Type B pancreatic cell (in vitro differentiated cells): ENCODE results near the gene RPTOR. TPM values are rescaled to one million over a fixed set of nuclear protein-coding genes. Genes with fewer than 3 reads are reported as not detected.

ENCODE experiments used
- DNase-seq: peaks from one replicate; pipeline ENCODE4 v3.0.0; 2021; ENCODE audit warnings: mixed read lengths; ENCODE audit not compliant: unreplicated experiment; ENCODE audit errors: extremely low spot score
- H3K27ac Mint-ChIP-seq: 2 replicates; pipeline ENCODE4 v1.8.0; 2021; ENCODE audit warnings: mild to moderate bottlenecking, mixed read lengths
- H3K27me3 Mint-ChIP-seq: 2 replicates; pipeline ENCODE4 v1.8.0; 2021; ENCODE audit warnings: mixed read lengths
- H3K36me3 Mint-ChIP-seq: 2 replicates; pipeline ENCODE4 v1.8.0; 2021; ENCODE audit warnings: mixed read lengths
- H3K4me1 Mint-ChIP-seq: one replicate; pipeline ENCODE4 v1.8.0; 2021; ENCODE audit warnings: mixed read lengths; ENCODE audit not compliant: unreplicated experiment
- H3K4me3 Mint-ChIP-seq: 2 replicates; pipeline ENCODE4 v1.8.0; 2021; ENCODE audit warnings: mild to moderate bottlenecking, mixed read lengths
- H3K9me3 Mint-ChIP-seq: 2 replicates; pipeline ENCODE4 v1.8.0; 2021; ENCODE audit warnings: mixed read lengths
- total RNA-seq: library from RNA; stranded (reverse); gene quantifications from 2 replicates; pipeline ENCODE4 v1.2.1, GENCODE V29; 2021; ENCODE audit warnings: low replicate concordance
- TF ChIP-seq, protein P1 (sequence below): fragments of 200-600 bp; sonication (generic); conservative IDR thresholded peaks from 2 replicates; pipeline ENCODE4 v1.5.0; 2021; ENCODE audit warnings: antibody characterized with exemption, mild to moderate bottlenecking

The RPTOR gene
- total RNA-seq, 1 donor from 2014 or later = 39.8 TPM

DNA sequence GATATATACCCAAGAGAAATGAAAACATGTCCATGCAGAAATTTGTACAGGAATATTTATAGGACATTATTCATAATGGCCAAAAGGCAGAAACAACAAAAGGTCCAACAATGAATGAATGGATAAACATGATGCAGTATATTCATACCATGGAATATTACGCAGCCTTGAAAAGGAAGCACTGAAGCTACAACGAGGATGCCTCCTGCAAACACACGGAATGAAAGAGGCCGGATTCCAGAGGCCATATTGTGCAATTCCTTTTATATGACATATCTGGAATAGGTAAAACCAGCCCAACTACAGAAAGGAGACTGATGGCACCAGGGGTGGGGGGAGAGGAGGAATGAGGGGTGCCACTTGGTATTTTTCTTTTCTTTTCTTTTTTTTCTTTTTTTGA is 432.5 kb downstream of the RPTOR start:
- no peak overlapping the region for H3K27ac Mint-ChIP-seq
- no peak overlapping the region for H3K4me3 Mint-ChIP-seq
- H3K27me3 Mint-ChIP-seq = peaks cover 13% of the 10 kb centered on the region
- TF ChIP-seq, protein P1, sequence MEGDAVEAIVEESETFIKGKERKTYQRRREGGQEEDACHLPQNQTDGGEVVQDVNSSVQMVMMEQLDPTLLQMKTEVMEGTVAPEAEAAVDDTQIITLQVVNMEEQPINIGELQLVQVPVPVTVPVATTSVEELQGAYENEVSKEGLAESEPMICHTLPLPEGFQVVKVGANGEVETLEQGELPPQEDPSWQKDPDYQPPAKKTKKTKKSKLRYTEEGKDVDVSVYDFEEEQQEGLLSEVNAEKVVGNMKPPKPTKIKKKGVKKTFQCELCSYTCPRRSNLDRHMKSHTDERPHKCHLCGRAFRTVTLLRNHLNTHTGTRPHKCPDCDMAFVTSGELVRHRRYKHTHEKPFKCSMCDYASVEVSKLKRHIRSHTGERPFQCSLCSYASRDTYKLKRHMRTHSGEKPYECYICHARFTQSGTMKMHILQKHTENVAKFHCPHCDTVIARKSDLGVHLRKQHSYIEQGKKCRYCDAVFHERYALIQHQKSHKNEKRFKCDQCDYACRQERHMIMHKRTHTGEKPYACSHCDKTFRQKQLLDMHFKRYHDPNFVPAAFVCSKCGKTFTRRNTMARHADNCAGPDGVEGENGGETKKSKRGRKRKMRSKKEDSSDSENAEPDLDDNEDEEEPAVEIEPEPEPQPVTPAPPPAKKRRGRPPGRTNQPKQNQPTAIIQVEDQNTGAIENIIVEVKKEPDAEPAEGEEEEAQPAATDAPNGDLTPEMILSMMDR = no peak
- H3K36me3 Mint-ChIP-seq = no peaks in the 10 kb centered on the region
- no peak for DNase-seq
- no peaks in the 10 kb centered on the region for H3K9me3 Mint-ChIP-seq
- peaks cover 4% of the 10 kb centered on the region for H3K4me1 Mint-ChIP-seq

DNA sequence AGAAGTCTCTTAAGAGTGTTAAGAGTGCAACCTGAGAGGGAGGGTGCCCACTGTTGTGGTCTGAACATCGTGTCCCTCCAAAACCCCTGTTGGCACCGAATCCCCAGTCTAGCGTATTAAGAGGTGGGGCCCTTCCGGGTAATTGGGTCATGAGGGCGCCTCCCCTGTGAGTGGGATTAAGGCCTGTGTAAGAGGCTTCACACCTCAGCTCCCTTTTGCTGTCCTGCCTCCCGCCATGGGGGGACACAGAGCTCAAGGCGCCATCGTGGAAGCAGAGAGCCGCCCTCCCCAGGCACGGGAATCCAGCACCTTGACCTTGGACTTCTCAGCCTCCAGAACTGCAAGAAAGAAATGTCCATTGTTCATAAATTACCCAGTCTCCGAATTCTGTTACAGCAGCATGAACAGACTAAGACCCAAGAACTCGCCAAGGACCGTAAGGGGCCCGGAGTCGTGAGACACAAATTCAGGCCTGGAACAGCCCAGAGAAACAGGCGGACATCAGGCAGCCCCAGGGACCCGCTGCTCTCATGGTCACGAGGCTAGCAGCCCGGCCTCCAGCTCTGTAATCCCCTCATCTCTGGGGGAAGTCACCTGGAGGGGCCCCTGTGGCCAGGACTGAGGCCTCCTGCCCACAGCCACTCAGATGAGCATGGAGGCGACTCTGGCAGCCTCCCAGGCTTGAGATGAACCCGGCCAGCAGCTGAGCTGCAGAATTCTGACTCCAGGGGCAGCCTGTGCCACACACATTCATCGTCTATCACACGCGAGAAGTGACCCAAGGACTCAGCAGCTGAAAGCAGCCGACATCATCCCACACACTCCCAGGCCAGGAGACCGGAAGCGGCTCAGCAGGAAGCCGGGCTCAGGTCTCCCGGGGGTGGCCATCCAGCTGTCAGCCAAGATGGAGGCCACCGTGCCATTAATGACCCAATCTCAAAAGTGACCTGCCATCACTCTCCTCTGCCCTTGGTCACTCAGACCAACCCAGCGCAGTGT is 434.2 kb downstream of the RPTOR start:
- TF ChIP-seq, protein P1 = no peak
- Mint-ChIP-seq H3K4me3 (no peak overlapping the region), H3K27me3 (peaks cover 24% of the 10 kb centered on the region), H3K36me3 (no peaks in the 10 kb centered on the region), H3K9me3 (no peaks in the 10 kb centered on the region), H3K4me1 (peaks cover 4% of the 10 kb centered on the region), H3K27ac (no peak overlapping the region)
- no peak for DNase-seq

DNA sequence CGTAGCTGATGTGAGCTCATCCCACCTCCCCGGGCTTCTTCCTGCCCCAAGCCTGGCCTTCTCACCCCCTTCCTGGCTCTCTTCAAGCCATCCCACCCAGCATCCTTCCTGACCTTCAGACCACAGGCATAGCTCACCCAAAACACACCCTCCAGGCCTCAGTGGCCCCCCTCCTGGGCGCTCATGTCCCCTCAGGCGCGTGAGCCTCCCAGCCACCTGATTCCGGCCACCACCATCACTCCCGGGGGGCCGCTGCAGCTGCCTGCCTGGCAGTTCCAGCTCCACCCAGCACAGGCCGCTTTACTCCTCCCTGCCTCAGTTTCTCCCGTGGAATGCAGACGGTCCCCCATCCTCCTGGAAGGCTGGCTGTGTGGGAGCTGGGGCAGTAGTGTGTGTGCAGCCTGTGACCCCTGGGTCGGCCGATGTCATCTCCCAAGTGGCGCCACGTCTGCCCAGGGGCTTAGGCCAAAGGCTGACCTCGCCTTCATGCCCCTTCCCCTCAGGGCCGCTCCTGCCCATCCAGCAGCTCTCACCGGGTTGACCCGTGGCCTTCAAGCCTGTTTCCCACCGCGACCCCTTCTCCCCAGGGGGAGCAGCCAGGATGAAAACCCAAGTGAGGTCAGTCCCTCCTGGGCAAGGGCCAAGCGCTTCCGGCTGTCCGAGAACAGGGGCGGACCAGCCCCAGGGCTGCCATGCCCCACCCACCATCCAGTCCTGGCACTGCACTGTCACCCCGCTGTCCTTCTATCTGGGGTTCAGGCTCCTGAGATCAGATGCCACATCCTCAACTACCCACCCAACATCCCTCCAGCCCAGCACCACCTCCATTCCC is 435.1 kb downstream of the RPTOR start:
- H3K9me3 Mint-ChIP-seq = no peaks in the 10 kb centered on the region
- no peak for DNase-seq
- H3K4me1 Mint-ChIP-seq = peaks cover 4% of the 10 kb centered on the region
- H3K27ac Mint-ChIP-seq = no peak overlapping the region
- H3K4me3 Mint-ChIP-seq = peak overlapping the region; percentile 12
- TF ChIP-seq, protein P1 = no peak
- no peaks in the 10 kb centered on the region for H3K36me3 Mint-ChIP-seq
- H3K27me3 Mint-ChIP-seq = peaks cover 27% of the 10 kb centered on the region

DNA sequence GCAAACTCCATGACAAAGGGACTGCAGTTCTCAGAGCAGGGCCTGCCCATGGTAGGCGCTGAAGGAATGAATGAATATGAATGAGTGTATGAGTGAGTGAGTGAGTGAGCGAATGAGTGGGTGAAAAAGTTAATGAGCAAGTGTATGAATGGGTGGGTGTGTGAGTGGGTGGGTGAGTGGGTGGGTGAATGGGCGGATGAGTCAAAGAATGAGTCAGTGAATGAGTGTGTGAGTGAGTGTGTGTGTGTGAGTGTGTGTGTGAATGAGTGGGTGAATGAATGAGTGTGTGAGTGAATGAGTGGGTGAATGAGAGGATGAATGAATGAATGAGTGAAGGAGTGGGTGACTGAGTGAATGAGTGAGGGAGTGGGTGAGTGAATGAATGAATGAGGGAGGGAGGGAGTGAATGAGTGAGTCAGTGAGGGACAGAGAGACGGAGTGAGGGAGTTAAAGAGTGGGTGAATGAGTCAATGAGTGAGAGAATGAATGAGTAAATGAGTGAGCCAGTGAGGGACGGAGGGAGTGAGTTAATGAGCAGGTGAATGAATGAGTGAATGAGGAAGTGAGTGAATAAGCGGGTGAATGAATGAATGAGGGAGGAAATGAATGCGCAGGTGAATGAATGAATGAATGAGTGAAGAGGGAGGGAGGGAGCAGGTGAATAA is 435.9 kb downstream of the RPTOR start:
- Mint-ChIP-seq H3K27me3 (peaks cover 29% of the 10 kb centered on the region), H3K9me3 (no peaks in the 10 kb centered on the region), H3K36me3 (no peaks in the 10 kb centered on the region), H3K4me3 (peak overlapping the region; percentile 58), H3K4me1 (peaks cover 4% of the 10 kb centered on the region), H3K27ac (no peak overlapping the region)
- TF ChIP-seq, protein P1 = no peak
- no peak for DNase-seq
